HepG2 (cell line): ENCODE data around the gene MRPL50. TPM values are rescaled to one million over a fixed set of nuclear protein-coding genes. Genes with fewer than 3 reads are reported as not detected.

ENCODE experiments used
- AKAP8 ChIP-seq: sonication (generic); formaldehyde crosslinking; IDR thresholded peaks from 2 replicates; pipeline ENCODE4 v1.5.1; 2020; ENCODE audit warnings: mild to moderate bottlenecking, missing genetic modification reagents
- CCAR2 ChIP-seq: fragments of 200-400 bp; formaldehyde crosslinking; optimal IDR thresholded peaks from 2 replicates; pipeline ENCODE3; 2018; ENCODE audit warnings: low read depth, mild to moderate bottlenecking, low read length, moderate library complexity
- CHD2 ChIP-seq: IDR thresholded peaks from 2 replicates; pipeline ENCODE4 v1.6.1; 2011; ENCODE audit warnings: low read depth, low read length, improper control_type of control experiment
- EP300 ChIP-seq, 3 experiments: sonication (generic) in 1 of 3; formaldehyde crosslinking in 1 of 3; IDR thresholded peaks; 2 replicates each; pipeline versions ENCODE4 v1.5.1 to v1.6.1; 2011 to 2020; ENCODE audit warnings: low read depth in 2 of 3, low read length in 2 of 3, borderline replicate concordance in 1 of 3, improper control_type of control experiment in 1 of 3, mild to moderate bottlenecking in 1 of 3, missing genetic modification reagents in 1 of 3, moderate library complexity in 1 of 3
- HOXA7 ChIP-seq: sonication (generic); formaldehyde crosslinking; IDR thresholded peaks from 2 replicates; pipeline ENCODE4 v1.8.1; 2022; ENCODE audit warnings: mild to moderate bottlenecking, missing genetic modification reagents, moderate library complexity
- KAT8 ChIP-seq: IDR thresholded peaks from 2 replicates; pipeline ENCODE4 v1.6.1; 2016; ENCODE audit warnings: missing genetic modification reagents, missing compliant biosample characterization
- KDM5A ChIP-seq: fragments of 200-600 bp; sonication (generic); IDR thresholded peaks from 2 replicates; pipeline ENCODE4 v1.7.0; 2018; ENCODE audit warnings: antibody characterized with exemption, mild to moderate bottlenecking, low read length, borderline replicate concordance
- NFIB ChIP-seq: sonication (generic); formaldehyde crosslinking; IDR thresholded peaks from 2 replicates; pipeline ENCODE4 v1.9.0; 2021; ENCODE audit warnings: missing genetic modification reagents, mild to moderate bottlenecking, borderline replicate concordance
- NFKBIZ ChIP-seq: IDR thresholded peaks from 2 replicates; pipeline ENCODE4 v1.6.1; 2018; ENCODE audit warnings: missing genetic modification reagents, missing compliant biosample characterization
- POLR2A ChIP-seq, 2 experiments: IDR thresholded peaks; 2 replicates each; pipeline ENCODE4 v1.6.1; 2011; ENCODE audit warnings: low read depth in 2 of 2, low read length in 2 of 2, mild to moderate bottlenecking in 1 of 2, moderate library complexity in 1 of 2; ENCODE audit not compliant: insufficient read depth in 1 of 2
- RAD21 ChIP-seq: fragments of 450-650 bp; formaldehyde crosslinking; IDR thresholded peaks from 2 replicates; pipeline ENCODE4 v1.5.0; 2020; ENCODE audit warnings: mild to moderate bottlenecking
- RCOR2 ChIP-seq: IDR thresholded peaks from 2 replicates; pipeline ENCODE4 v1.6.1; 2016; ENCODE audit warnings: missing biosample characterization, missing genetic modification reagents
- SRSF1 ChIP-seq: fragments of 200-400 bp; formaldehyde crosslinking; optimal IDR thresholded peaks from 2 replicates; pipeline ENCODE3; 2017; ENCODE audit warnings: mild to moderate bottlenecking, low read depth, low read length, moderate library complexity
- TCF12 ChIP-seq, 2 experiments: fragments of 450-650 bp in 1 of 2; sonication (generic) in 1 of 2; formaldehyde crosslinking in 1 of 2; IDR thresholded peaks; 2 replicates each; pipeline versions ENCODE4 v1.6.1 to v1.8.0; 2017 to 2022; ENCODE audit warnings: antibody characterized with exemption in 1 of 2, mild to moderate bottlenecking in 1 of 2, missing genetic modification reagents in 1 of 2, moderate library complexity in 1 of 2
- ZNF124 ChIP-seq: sonication (generic); formaldehyde crosslinking; IDR thresholded peaks from 2 replicates; pipeline ENCODE4 v1.4.0; 2020; ENCODE audit warnings: missing genetic modification reagents
- ZNF362 ChIP-seq: sonication (generic); formaldehyde crosslinking; IDR thresholded peaks from 2 replicates; pipeline ENCODE4 v1.4.0; 2020; ENCODE audit warnings: missing genetic modification reagents, mild to moderate bottlenecking, borderline replicate concordance
- ZNF460 ChIP-seq: sonication (generic); formaldehyde crosslinking; IDR thresholded peaks from 2 replicates; pipeline ENCODE4 v1.5.1; 2020; ENCODE audit warnings: missing genetic modification reagents, mild to moderate bottlenecking, borderline replicate concordance
- ZNF773 ChIP-seq: sonication (generic); formaldehyde crosslinking; IDR thresholded peaks from 2 replicates; pipeline ENCODE4 v1.4.0; 2020; ENCODE audit warnings: missing genetic modification reagents, borderline replicate concordance
- ZNF782 ChIP-seq: sonication (generic); formaldehyde crosslinking; IDR thresholded peaks from 2 replicates; pipeline ENCODE4 v1.4.0; 2020; ENCODE audit warnings: missing genetic modification reagents, mild to moderate bottlenecking, borderline replicate concordance
- ZSCAN29 ChIP-seq: sonication (generic); formaldehyde crosslinking; conservative IDR thresholded peaks from 2 replicates; pipeline ENCODE4 v1.4.0; 2020; ENCODE audit warnings: mild to moderate bottlenecking, missing genetic modification reagents
- polyA plus RNA-seq, 8 experiments: library from polyadenylated mRNA; depleted of rRNA in 3 of 8; stranded (reverse) in 7 of 8; unstranded in 1 of 8; fragments of >200 nt; fragmentation: Illumina TruSeq in 4 of 8; extraction: Trizol in 4 of 8; gene quantifications; 2 replicates each; pipeline versions ENCODE4 v1.2.1 to v1.2.3, GENCODE V29; 2011 to 2016; ENCODE audit warnings: low read depth in 4 of 8, missing spikeins in 1 of 8, mixed read lengths in 1 of 8; ENCODE audit not compliant: insufficient read depth in 1 of 8
- total RNA-seq, 5 experiments: library from RNA; depleted of rRNA; stranded (reverse); fragments of >200 nt; fragmentation: Illumina TruSeq; extraction: Trizol; gene quantifications; 2 replicates each; pipeline ENCODE4 v1.2.3, GENCODE V29; 2016; ENCODE audit warnings: low read depth in 1 of 5
- TF ChIP-seq, protein P1 (sequence below): sonication (generic); formaldehyde crosslinking; IDR thresholded peaks from 2 replicates; pipeline ENCODE4 v1.4.0; 2020; ENCODE audit warnings: mild to moderate bottlenecking, missing genetic modification reagents
- TF ChIP-seq, protein P2 (sequence below): sonication (generic); formaldehyde crosslinking; IDR thresholded peaks from 2 replicates; pipeline ENCODE4 v1.4.0; 2020; ENCODE audit warnings: missing genetic modification reagents, low read depth, mild to moderate bottlenecking, borderline replicate concordance
- TF ChIP-seq, protein P3 (sequence below): sonication (generic); formaldehyde crosslinking; IDR thresholded peaks from 2 replicates; pipeline ENCODE4 v1.4.0; 2020; ENCODE audit warnings: missing genetic modification reagents
- TF ChIP-seq, protein P4 (sequence below): IDR thresholded peaks from 2 replicates; pipeline ENCODE4 v1.6.1; 2016; ENCODE audit warnings: missing compliant biosample characterization, missing genetic modification reagents, borderline replicate concordance

Gene MRPL50
- total and polyA plus RNA-seq, 2 of the 13 experiments (the other 11 are each of a cell fraction or from before 2014, with no cell fraction given), result 37.1 to 70.0 TPM

GRCh38 chr9:101366038-101366756, 32.2 kb downstream of the MRPL50 start (continued):
- TF ChIP-seq NFKBIZ (CRISPR knock-in tag), result no peak
- TF ChIP-seq ZNF782 (CRISPR knock-in tag), result no peak
- no peak for TF ChIP-seq KAT8 (CRISPR knock-in tag)
- TF ChIP-seq NFIB (CRISPR knock-in tag), result no peak
- TF ChIP-seq HOXA7, result no peak
- no peak for TF ChIP-seq AKAP8 (CRISPR knock-in tag)
- TF ChIP-seq RAD21, result no peak
- no peak for TF ChIP-seq KDM5A
- TF ChIP-seq ZNF362 (CRISPR knock-in tag), result peak; percentile 93
- no peak for TF ChIP-seq ZNF124 (CRISPR knock-in tag)
- peak in 1 of 2 experiments; percentile 44; a peak in 1 of 4 replicates for TF ChIP-seq EP300 (IDR thresholded peaks at IDR 0.05; ENCODE audit: low read depth in 2 of 2, low read length in 2 of 2)
- TF ChIP-seq EP300 (CRISPR knock-in tag; IDR thresholded peaks at IDR 0.05; ENCODE audit: borderline replicate concordance), result no peak
- TF ChIP-seq POLR2A (IDR thresholded peaks at IDR 0.05; ENCODE audit: insufficient read depth in 1 of 2, low read depth in 2 of 2, low read length in 2 of 2), result peak in 1 of 2 experiments; percentile 41; a peak in 1 of 4 replicates
- no peak for TF ChIP-seq SRSF1
- TF ChIP-seq ZNF460 (CRISPR knock-in tag), result no peak
- TF ChIP-seq TCF12 (IDR thresholded peaks at IDR 0.05), result no peak
- no peak for TF ChIP-seq TCF12 (CRISPR knock-in tag; IDR thresholded peaks at IDR 0.05)
- TF ChIP-seq ZNF773 (CRISPR knock-in tag), result no peak
- TF ChIP-seq, protein P1, sequence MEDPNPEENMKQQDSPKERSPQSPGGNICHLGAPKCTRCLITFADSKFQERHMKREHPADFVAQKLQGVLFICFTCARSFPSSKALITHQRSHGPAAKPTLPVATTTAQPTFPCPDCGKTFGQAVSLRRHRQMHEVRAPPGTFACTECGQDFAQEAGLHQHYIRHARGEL (CRISPR knock-in tag), result no peak
- TF ChIP-seq CHD2, result no peak
- TF ChIP-seq, protein P2, sequence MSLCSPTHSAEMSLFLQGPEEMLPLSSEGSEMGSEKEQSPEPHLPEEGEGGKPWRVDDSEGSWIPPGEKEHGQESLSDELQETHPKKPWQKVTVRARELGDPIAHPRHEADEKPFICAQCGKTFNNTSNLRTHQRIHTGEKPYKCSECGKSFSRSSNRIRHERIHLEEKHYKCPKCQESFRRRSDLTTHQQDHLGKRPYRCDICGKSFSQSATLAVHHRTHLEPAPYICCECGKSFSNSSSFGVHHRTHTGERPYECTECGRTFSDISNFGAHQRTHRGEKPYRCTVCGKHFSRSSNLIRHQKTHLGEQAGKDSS (CRISPR knock-in tag), result no peak
- 0 out of 2 replicates have a peak, but pooled peaks have one; percentile 8 for TF ChIP-seq RCOR2 (CRISPR knock-in tag)
- TF ChIP-seq, protein P3, sequence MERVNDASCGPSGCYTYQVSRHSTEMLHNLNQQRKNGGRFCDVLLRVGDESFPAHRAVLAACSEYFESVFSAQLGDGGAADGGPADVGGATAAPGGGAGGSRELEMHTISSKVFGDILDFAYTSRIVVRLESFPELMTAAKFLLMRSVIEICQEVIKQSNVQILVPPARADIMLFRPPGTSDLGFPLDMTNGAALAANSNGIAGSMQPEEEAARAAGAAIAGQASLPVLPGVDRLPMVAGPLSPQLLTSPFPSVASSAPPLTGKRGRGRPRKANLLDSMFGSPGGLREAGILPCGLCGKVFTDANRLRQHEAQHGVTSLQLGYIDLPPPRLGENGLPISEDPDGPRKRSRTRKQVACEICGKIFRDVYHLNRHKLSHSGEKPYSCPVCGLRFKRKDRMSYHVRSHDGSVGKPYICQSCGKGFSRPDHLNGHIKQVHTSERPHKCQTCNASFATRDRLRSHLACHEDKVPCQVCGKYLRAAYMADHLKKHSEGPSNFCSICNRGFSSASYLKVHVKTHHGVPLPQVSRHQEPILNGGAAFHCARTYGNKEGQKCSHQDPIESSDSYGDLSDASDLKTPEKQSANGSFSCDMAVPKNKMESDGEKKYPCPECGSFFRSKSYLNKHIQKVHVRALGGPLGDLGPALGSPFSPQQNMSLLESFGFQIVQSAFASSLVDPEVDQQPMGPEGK (CRISPR knock-in tag), result no peak
- no peak for TF ChIP-seq CCAR2
- TF ChIP-seq, protein P4, sequence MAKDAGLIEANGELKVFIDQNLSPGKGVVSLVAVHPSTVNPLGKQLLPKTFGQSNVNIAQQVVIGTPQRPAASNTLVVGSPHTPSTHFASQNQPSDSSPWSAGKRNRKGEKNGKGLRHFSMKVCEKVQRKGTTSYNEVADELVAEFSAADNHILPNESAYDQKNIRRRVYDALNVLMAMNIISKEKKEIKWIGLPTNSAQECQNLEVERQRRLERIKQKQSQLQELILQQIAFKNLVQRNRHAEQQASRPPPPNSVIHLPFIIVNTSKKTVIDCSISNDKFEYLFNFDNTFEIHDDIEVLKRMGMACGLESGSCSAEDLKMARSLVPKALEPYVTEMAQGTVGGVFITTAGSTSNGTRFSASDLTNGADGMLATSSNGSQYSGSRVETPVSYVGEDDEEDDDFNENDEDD, result no peak; the same call in 1 of the 2 replicates
- TF ChIP-seq ZSCAN29 (CRISPR knock-in tag), result 0 out of 2 replicates have a peak, but pooled peaks have one; percentile 59
